ENCODE data around the gene SYS1.

SYS1 gene

GRCh38 chr20:45362804-45363610 is at the start of gene SYS1:
TSS of gene SYS1 (plus strand) at chr20:45363156. CDS start at chr20:45363532, 376 bp downstream.
- no peak for FAIRE-seq

GRCh38 chr20:45313943-45314342 is 49.0 kb upstream of the SYS1 start:
- FAIRE-seq = no peak

- FAIRE-seq = no peak
These were observed 47.3 kb upstream of the SYS1 start for GRCh38 chr20:45315672-45316071.

GRCh38 chr20:45316150-45317080 is 46.5 kb upstream of the SYS1 start:
- FAIRE-seq = no peak

- FAIRE-seq = no peak
These were observed 45.1 kb upstream of the SYS1 start for GRCh38 chr20:45317826-45318225.

GRCh38 chr20:45318386-45318939 is 44.5 kb upstream of the SYS1 start:
- no peak for FAIRE-seq

- no peak for FAIRE-seq
These were observed 44.0 kb upstream of the SYS1 start for GRCh38 chr20:45318948-45319347.

GRCh38 chr20:45320948-45321595 is 41.9 kb upstream of the SYS1 start:
- FAIRE-seq = no peak

- FAIRE-seq = no peak
These were observed 40.0 kb upstream of the SYS1 start for GRCh38 chr20:45322952-45323383.

GRCh38 chr20:45323731-45324130 is 39.2 kb upstream of the SYS1 start:
- no peak for FAIRE-seq

GRCh38 chr20:45325371-45325770 is 37.6 kb upstream of the SYS1 start:
- no peak for FAIRE-seq

GRCh38 chr20:45328451-45328850 is 34.5 kb upstream of the SYS1 start:
- FAIRE-seq = no peak

- FAIRE-seq = no peak
These were observed 33.2 kb upstream of the SYS1 start for GRCh38 chr20:45329497-45330319.

- FAIRE-seq = no peak
These were observed 32.5 kb upstream of the SYS1 start for GRCh38 chr20:45330476-45330875.

- FAIRE-seq = no peak
These were observed 26.2 kb upstream of the SYS1 start for GRCh38 chr20:45336530-45337366.

GRCh38 chr20:45337367-45338120 is 25.4 kb upstream of the SYS1 start:
- FAIRE-seq = no peak

- FAIRE-seq = no peak
These were observed 24.6 kb upstream of the SYS1 start for GRCh38 chr20:45338121-45339030.

- FAIRE-seq = no peak
These were observed 23.9 kb upstream of the SYS1 start for GRCh38 chr20:45339084-45339483.

GRCh38 chr20:45339799-45340198 is 23.2 kb upstream of the SYS1 start:
- FAIRE-seq = no peak
